ENCODE data around the gene ADGRV1.

The ADGRV1 gene

DNA sequence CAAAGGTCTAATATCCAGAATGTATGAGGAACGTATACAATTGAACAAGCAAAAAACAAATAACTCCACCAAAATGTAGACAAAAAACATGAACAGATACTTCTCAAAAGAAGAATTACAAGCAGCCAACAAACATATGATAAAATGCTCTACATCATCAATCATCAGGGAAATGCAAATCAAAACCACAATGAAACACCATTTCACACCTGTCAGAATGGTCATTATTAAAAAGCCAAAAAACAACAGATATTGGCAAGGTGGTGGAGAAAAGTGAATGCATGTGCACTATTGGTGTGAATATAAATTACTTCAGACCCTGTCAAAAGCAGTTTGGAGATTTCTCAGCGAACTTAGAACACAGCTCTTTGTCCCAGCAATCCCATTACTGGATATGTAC is 510.8 kb downstream of the ADGRV1 start:
- TF ChIP-seq, protein P1, sequence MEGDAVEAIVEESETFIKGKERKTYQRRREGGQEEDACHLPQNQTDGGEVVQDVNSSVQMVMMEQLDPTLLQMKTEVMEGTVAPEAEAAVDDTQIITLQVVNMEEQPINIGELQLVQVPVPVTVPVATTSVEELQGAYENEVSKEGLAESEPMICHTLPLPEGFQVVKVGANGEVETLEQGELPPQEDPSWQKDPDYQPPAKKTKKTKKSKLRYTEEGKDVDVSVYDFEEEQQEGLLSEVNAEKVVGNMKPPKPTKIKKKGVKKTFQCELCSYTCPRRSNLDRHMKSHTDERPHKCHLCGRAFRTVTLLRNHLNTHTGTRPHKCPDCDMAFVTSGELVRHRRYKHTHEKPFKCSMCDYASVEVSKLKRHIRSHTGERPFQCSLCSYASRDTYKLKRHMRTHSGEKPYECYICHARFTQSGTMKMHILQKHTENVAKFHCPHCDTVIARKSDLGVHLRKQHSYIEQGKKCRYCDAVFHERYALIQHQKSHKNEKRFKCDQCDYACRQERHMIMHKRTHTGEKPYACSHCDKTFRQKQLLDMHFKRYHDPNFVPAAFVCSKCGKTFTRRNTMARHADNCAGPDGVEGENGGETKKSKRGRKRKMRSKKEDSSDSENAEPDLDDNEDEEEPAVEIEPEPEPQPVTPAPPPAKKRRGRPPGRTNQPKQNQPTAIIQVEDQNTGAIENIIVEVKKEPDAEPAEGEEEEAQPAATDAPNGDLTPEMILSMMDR (IDR thresholded peaks at IDR 0.05; ENCODE audit: insufficient read depth, low read length, poor library complexity, severe bottlenecking): no peak
- H3K27me3 ChIP-seq (replicated peaks; ENCODE audit: control insufficient read depth, insufficient read depth, low read length): no peaks in the 10 kb centered on the region
- DNase-seq (ENCODE audit: extremely low read depth, insufficient read length): no peak
- H3K36me3 ChIP-seq (ENCODE audit: control insufficient read depth, insufficient read depth, low read length): no peaks in the 10 kb centered on the region
- H3K4me3 ChIP-seq (replicated peaks; ENCODE audit: low read depth, low read length): no peak overlapping the region

DNA sequence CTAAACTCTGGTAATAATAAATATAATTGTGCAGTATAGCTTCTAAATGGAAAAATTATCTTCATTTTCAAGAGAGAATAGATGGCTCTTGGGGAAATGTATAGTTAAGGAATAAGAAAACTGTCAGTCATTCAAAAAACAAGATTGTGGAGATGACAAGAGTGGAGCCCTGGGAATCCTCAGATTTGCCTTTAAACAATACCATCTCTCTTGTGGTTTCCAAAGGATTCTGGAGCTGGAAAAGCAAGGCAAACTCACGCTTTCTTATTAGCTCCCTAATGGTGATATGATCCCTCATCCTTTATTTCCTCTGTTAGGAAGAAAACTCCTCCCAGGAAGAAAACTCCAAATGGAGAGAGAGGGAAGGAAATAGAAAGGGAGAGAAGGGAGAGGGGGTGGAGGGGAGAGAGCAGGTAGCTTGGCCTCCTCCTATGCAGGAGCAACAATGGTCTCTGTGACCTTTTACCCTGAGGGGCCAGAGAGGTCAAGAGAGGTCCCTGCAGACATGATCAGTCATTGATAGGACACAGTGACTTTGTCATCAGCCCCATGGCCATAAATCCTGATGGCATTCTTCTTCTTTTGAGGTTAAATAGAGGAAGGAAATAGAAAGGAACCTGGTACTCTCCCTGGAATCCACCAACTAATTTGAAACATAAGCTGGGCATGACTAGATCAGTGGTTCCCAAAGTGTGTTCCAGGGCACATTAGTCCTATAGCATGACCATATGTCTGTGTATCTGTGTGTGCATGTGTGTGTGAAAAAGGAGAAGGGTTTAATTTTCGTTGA is 512.4 kb downstream of the ADGRV1 start:
- Histone ChIP-seq H3K27me3 (replicated peaks; ENCODE audit: control insufficient read depth, insufficient read depth, low read length) (no peaks in the 10 kb centered on the region), H3K36me3 (ENCODE audit: control insufficient read depth, insufficient read depth, low read length) (no peaks in the 10 kb centered on the region), H3K4me3 (replicated peaks; ENCODE audit: low read depth, low read length) (no peak overlapping the region)
- DNase-seq (ENCODE audit: extremely low read depth, insufficient read length): no peak
- TF ChIP-seq, protein P1 (IDR thresholded peaks at IDR 0.05; ENCODE audit: insufficient read depth, low read length, poor library complexity, severe bottlenecking): no peak

- TF ChIP-seq, protein P1 (IDR thresholded peaks at IDR 0.05; ENCODE audit: insufficient read depth, low read length, poor library complexity, severe bottlenecking): no peak
- H3K36me3 ChIP-seq (ENCODE audit: control insufficient read depth, insufficient read depth, low read length): no peaks in the 10 kb centered on the region
- H3K4me3 ChIP-seq (replicated peaks; ENCODE audit: low read depth, low read length): no peak overlapping the region
- H3K27me3 ChIP-seq (replicated peaks; ENCODE audit: control insufficient read depth, insufficient read depth, low read length): no peaks in the 10 kb centered on the region
- no peak for DNase-seq (ENCODE audit: extremely low read depth, insufficient read length)
Measured at GRCh38 chr5:91072881-91073280, 514.3 kb downstream of the ADGRV1 start.

DNA sequence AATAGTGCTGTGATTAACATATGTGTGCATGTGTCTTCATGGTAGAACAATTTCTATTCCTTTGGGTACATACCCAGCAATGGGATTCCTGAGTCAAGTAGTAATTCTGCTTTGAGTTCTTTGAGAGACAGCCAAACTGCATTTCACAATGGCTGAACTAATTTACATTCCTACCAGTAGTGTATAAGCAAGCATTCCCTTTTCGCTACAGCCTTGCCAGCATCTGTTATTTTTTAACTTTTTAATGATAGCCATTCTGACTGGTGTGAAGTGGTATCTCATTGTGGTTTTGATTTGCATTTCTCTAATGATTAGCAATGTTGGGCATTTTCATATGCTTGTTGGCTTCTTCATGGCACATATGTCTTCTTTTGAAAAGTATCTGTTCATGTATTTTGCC is 516.0 kb downstream of the ADGRV1 start:
- Histone ChIP-seq H3K36me3 (ENCODE audit: control insufficient read depth, insufficient read depth, low read length) (no peaks in the 10 kb centered on the region), H3K4me3 (replicated peaks; ENCODE audit: low read depth, low read length) (no peak overlapping the region), H3K27me3 (replicated peaks; ENCODE audit: control insufficient read depth, insufficient read depth, low read length) (no peaks in the 10 kb centered on the region)
- TF ChIP-seq, protein P1 (IDR thresholded peaks at IDR 0.05; ENCODE audit: insufficient read depth, low read length, poor library complexity, severe bottlenecking): no peak
- no peak for DNase-seq (ENCODE audit: extremely low read depth, insufficient read length)

GRCh38 chr5:91076138-91076537 is 517.5 kb downstream of the ADGRV1 start:
- Histone ChIP-seq H3K36me3 (ENCODE audit: control insufficient read depth, insufficient read depth, low read length) (no peaks in the 10 kb centered on the region), H3K27me3 (replicated peaks; ENCODE audit: control insufficient read depth, insufficient read depth, low read length) (no peaks in the 10 kb centered on the region), H3K4me3 (replicated peaks; ENCODE audit: low read depth, low read length) (no peak overlapping the region)
- TF ChIP-seq, protein P1 (IDR thresholded peaks at IDR 0.05; ENCODE audit: insufficient read depth, low read length, poor library complexity, severe bottlenecking): no peak
- no peak for DNase-seq (ENCODE audit: extremely low read depth, insufficient read length)

All from GM06990 (cell line).